IMR-90 (cell line): Measurements from ENCODE around the gene AP3D1.
"Not testable (repeated sequence)": the region's sequence is repeated elsewhere in the genome, so short reads cannot be mapped to it uniquely, and the experiment has no call there.

Experiments used
- BHLHE40 ChIP-seq: fragments of 150-350 bp; IDR thresholded peaks from 2 replicates; pipeline ENCODE4 v1.6.1; 2016; ENCODE audit warnings: mild to moderate bottlenecking, low read depth, low read length
- CHD1 ChIP-seq: IDR thresholded peaks from 2 replicates; pipeline ENCODE4 v1.6.1; 2012; ENCODE audit warnings: low read depth, low read length, improper control_type of control experiment
- ELK1 ChIP-seq: fragments of 150-350 bp; IDR thresholded peaks from 2 replicates; pipeline ENCODE4 v1.6.1; 2016; ENCODE audit warnings: low read depth, mild to moderate bottlenecking, low read length, moderate library complexity, borderline replicate concordance
- MAFK ChIP-seq: IDR thresholded peaks from 2 replicates; pipeline ENCODE4 v1.6.1; 2012; ENCODE audit warnings: low read depth, low read length, improper control_type of control experiment
- MAZ ChIP-seq: IDR thresholded peaks from 2 replicates; pipeline ENCODE4 v1.6.1; 2012; ENCODE audit warnings: low read depth, mild to moderate bottlenecking, low read length, improper control_type of control experiment, moderate library complexity, borderline replicate concordance
- MXI1 ChIP-seq: IDR thresholded peaks from 2 replicates; pipeline ENCODE4 v1.6.1; 2012; ENCODE audit warnings: low read depth, mild to moderate bottlenecking, low read length, moderate library complexity, borderline replicate concordance
- NFE2L2 ChIP-seq: fragments of 150-350 bp; IDR thresholded peaks from 2 replicates; pipeline ENCODE4 v1.6.1; 2016; ENCODE audit warnings: low read depth, mild to moderate bottlenecking, low read length
- POLR2A ChIP-seq: IDR thresholded peaks from 2 replicates; pipeline ENCODE4 v1.6.1; 2012; ENCODE audit warnings: mild to moderate bottlenecking, low read depth, low read length
- RAD21 ChIP-seq: IDR thresholded peaks from 2 replicates; pipeline ENCODE4 v1.6.1; 2012; ENCODE audit warnings: low read length, improper control_type of control experiment
- RCOR1 ChIP-seq: IDR thresholded peaks from 2 replicates; pipeline ENCODE4 v1.6.1; 2012; ENCODE audit warnings: mild to moderate bottlenecking, low read length, improper control_type of control experiment; ENCODE audit not compliant: insufficient replicate concordance
- RFX5 ChIP-seq: IDR thresholded peaks from 2 replicates; pipeline ENCODE4 v1.8.0; 2012; ENCODE audit warnings: low read depth, mild to moderate bottlenecking, low read length, moderate library complexity
- USF2 ChIP-seq: fragments of 150-350 bp; IDR thresholded peaks from 2 replicates; pipeline ENCODE4 v1.6.1; 2017; ENCODE audit warnings: mild to moderate bottlenecking, antibody characterized with exemption, low read length, low read depth
- TF ChIP-seq, protein P1 (sequence below): conservative IDR thresholded peaks from 2 replicates; pipeline ENCODE4 v1.5.1; 2012; ENCODE audit warnings: mild to moderate bottlenecking, low read depth, low read length, improper control_type of control experiment

DNA sequence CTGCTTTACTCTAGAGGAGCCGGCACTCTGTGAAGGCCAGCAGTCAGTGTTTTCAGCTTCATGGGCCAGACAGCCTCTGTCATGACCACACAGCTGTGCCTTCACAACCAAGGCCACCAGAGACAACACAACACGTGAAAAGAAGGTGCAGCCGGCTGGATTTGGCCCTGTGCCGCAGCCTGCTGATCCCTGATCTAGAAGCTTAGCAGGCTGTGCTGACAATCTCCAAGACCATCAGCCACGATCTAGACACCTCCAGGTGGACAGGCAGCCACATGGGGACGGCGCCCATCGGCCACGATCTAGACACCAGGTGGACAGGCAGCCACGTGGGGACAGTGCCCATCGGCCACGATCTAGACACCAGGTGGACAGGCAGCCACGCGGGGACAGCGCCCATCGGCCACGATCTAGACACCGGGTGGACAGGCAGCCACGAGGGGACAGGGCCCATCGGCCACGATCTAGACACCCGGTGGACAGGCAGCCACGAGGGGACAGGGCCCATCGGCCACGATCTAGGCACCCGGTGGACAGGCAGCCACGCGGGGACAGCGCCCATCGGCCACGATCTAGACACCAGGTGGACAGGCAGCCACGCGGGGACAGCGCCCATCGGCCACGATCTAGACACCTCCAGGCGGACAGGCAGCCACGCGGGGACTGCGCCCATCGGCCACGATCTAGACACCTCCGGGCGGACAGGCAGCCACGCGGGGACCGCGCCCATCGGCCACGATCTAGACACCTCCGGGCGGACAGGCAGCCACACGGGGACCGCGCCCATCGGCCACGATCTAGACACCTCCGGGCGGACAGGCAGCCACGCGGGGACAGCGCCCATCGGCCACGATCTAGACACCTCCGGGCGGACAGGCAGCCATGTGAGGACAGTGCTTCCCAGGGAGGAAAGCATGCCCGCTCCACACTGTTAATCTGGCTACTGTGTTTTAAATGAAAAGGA lies 20.1 kb downstream of the AP3D1 start:
- TF ChIP-seq, protein P1, sequence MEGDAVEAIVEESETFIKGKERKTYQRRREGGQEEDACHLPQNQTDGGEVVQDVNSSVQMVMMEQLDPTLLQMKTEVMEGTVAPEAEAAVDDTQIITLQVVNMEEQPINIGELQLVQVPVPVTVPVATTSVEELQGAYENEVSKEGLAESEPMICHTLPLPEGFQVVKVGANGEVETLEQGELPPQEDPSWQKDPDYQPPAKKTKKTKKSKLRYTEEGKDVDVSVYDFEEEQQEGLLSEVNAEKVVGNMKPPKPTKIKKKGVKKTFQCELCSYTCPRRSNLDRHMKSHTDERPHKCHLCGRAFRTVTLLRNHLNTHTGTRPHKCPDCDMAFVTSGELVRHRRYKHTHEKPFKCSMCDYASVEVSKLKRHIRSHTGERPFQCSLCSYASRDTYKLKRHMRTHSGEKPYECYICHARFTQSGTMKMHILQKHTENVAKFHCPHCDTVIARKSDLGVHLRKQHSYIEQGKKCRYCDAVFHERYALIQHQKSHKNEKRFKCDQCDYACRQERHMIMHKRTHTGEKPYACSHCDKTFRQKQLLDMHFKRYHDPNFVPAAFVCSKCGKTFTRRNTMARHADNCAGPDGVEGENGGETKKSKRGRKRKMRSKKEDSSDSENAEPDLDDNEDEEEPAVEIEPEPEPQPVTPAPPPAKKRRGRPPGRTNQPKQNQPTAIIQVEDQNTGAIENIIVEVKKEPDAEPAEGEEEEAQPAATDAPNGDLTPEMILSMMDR: not testable (repeated sequence)
- not testable (repeated sequence) for TF ChIP-seq MAFK, BHLHE40, POLR2A, MXI1, USF2, RCOR1, MAZ, RFX5, CHD1, ELK1, RAD21, NFE2L2
